Glomerular visceral epithelial cell (primary cell): ENCODE data around the gene UBE2D2.

Experiments used
- DNase-seq: peaks from one replicate; pipeline ENCODE4 v3.0.0-alpha.2; 2016; ENCODE audit errors: extremely low spot score

Gene UBE2D2

GRCh38 chr5:139636207-139636792 lies 75.2 kb downstream of the UBE2D2 start:
- DNase-seq = peak; percentile 69

GRCh38 chr5:139636975-139637408 lies 75.9 kb downstream of the UBE2D2 start:
- peak; percentile 55 for DNase-seq

GRCh38 chr5:139637438-139638089 lies 76.4 kb downstream of the UBE2D2 start:
- DNase-seq = peak; percentile 83

- DNase-seq = peak; percentile 96
Observed at GRCh38 chr5:139638090-139638735, 77.1 kb downstream of the UBE2D2 start.

- no peak for DNase-seq
Observed at GRCh38 chr5:139638736-139639618, 77.8 kb downstream of the UBE2D2 start.

- peak; percentile 83 for DNase-seq
Observed at GRCh38 chr5:139639619-139640380, 78.7 kb downstream of the UBE2D2 start.

- no peak for DNase-seq
Observed at GRCh38 chr5:139640421-139641115, 79.4 kb downstream of the UBE2D2 start.

GRCh38 chr5:139641116-139642080 lies 80.3 kb downstream of the UBE2D2 start:
- no peak for DNase-seq

GRCh38 chr5:139642213-139642612 lies 81.1 kb downstream of the UBE2D2 start:
- DNase-seq = no peak

GRCh38 chr5:139642891-139643871 lies 82.0 kb downstream of the UBE2D2 start:
- DNase-seq = peak; percentile 74

- DNase-seq = no peak
Observed at GRCh38 chr5:139644001-139644456, 82.9 kb downstream of the UBE2D2 start.

- DNase-seq = no peak
Observed at GRCh38 chr5:139644646-139645429, 83.7 kb downstream of the UBE2D2 start.

GRCh38 chr5:139645430-139645871 lies 84.3 kb downstream of the UBE2D2 start:
- no peak for DNase-seq

GRCh38 chr5:139646111-139646510 lies 85.0 kb downstream of the UBE2D2 start:
- DNase-seq = no peak

GRCh38 chr5:139646912-139647505 lies 85.9 kb downstream of the UBE2D2 start:
- no peak for DNase-seq

- no peak for DNase-seq
Observed at GRCh38 chr5:139647506-139648204, 86.5 kb downstream of the UBE2D2 start.
